Measurements from ENCODE around the gene PTPRM. TPM values are rescaled to one million over a fixed set of nuclear protein-coding genes. Genes with fewer than 3 reads are reported as not detected.

Gene PTPRM
- total RNA-seq, 1 experiment from 2014 or later = 14.5 TPM

DNA sequence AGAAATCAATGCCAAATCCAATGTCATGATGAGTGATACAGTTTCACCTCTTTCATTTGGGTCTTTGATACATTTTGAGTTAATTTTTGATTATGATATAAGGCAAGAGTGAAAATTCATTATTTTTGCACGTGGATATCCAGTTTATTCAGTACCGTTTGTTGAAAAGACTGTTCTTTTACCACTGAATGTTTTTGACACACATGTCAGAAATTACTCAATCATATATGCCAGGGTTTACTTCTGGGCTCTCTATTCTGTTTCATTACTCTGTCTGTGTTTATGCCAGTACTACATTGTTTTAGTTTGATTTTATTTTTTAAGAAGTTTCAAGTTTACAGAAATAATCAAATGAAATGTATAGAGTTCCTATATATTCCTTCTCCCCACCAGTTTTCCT is 154.4 kb downstream of the PTPRM start:
- ChIA-PET RAD21 (ENCODE audit: low non-redundant PET in 1 of 2, low total read pairs in 2 of 2, uncharacterized antibody in 2 of 2, unreplicated experiment in 2 of 2) (no interaction called here), POLR2A (no interaction called here), CTCF (no interaction called here)
- Histone ChIP-seq H3K27me3 (ENCODE audit: insufficient read depth, low read length) (peaks cover 15% of the 10 kb centered on the region), H3K4me2 (ENCODE audit: low read length) (no peak overlapping the region), H3K79me2 (ENCODE audit: insufficient read depth, low read length) (no peaks in the 10 kb centered on the region), H4K20me1 (ENCODE audit: insufficient read depth) (no peaks in the 10 kb centered on the region), H3K4me3 (replicated peaks in 1 of 2; ENCODE audit: low read depth in 1 of 2, low read length in 2 of 2) (no peak overlapping the region), H3K4me1 (ENCODE audit: control insufficient read depth in 1 of 2, insufficient read depth in 2 of 2, low read length in 2 of 2) (no peaks in the 10 kb centered on the region), H2AFZ (ENCODE audit: low read depth, low read length, poor library complexity, severe bottlenecking) (no peak overlapping the region), H3K9me3 (ENCODE audit: control insufficient read depth in 1 of 2, insufficient read depth in 1 of 2, low read depth in 1 of 2, low read length in 2 of 2) (no peaks in the 10 kb centered on the region), H3K27ac (ENCODE audit: low read depth, low read length) (no peak overlapping the region), H3K36me3 (ENCODE audit: control insufficient read depth in 1 of 2, insufficient read depth in 2 of 2, low read length in 2 of 2) (no peaks in the 10 kb centered on the region), H3K9ac (ENCODE audit: low read length) (no peak overlapping the region), H3K9me2 (ENCODE audit: insufficient read depth) (no peaks in the 10 kb centered on the region)
- DNase-seq (ENCODE audit: low read depth, low spot score) = no peak
- no TSS peak for BruUV-seq (replicated peaks)
- intact Hi-C loops (cut with micrococcal nuclease) = no loop called here
- TF ChIP-seq, protein P1, sequence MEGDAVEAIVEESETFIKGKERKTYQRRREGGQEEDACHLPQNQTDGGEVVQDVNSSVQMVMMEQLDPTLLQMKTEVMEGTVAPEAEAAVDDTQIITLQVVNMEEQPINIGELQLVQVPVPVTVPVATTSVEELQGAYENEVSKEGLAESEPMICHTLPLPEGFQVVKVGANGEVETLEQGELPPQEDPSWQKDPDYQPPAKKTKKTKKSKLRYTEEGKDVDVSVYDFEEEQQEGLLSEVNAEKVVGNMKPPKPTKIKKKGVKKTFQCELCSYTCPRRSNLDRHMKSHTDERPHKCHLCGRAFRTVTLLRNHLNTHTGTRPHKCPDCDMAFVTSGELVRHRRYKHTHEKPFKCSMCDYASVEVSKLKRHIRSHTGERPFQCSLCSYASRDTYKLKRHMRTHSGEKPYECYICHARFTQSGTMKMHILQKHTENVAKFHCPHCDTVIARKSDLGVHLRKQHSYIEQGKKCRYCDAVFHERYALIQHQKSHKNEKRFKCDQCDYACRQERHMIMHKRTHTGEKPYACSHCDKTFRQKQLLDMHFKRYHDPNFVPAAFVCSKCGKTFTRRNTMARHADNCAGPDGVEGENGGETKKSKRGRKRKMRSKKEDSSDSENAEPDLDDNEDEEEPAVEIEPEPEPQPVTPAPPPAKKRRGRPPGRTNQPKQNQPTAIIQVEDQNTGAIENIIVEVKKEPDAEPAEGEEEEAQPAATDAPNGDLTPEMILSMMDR (IDR thresholded peaks at IDR 0.05 in 2 of 3, conservative IDR thresholded peaks at IDR 0.05 in 1 of 3; ENCODE audit: borderline replicate concordance in 1 of 3, insufficient read depth in 1 of 3, low read depth in 2 of 3, low read length in 2 of 3) = no peak
- no peak for TF ChIP-seq EZH2 (IDR thresholded peaks at IDR 0.05)
- no peak for TF ChIP-seq SIN3A (IDR thresholded peaks at IDR 0.05; ENCODE audit: low read depth)
- no peak for TF ChIP-seq EZH2phosphoT487 (IDR thresholded peaks at IDR 0.05; ENCODE audit: borderline replicate concordance)
- TF ChIP-seq, protein P2, sequence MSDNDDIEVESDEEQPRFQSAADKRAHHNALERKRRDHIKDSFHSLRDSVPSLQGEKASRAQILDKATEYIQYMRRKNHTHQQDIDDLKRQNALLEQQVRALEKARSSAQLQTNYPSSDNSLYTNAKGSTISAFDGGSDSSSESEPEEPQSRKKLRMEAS (IDR thresholded peaks at IDR 0.05) = no peak
- TF ChIP-seq ZFX (IDR thresholded peaks at IDR 0.05) = no peak
- no peak for TF ChIP-seq SP1 (IDR thresholded peaks at IDR 0.05; ENCODE audit: low read depth)
- no peak for TF ChIP-seq POLR2A (IDR thresholded peaks at IDR 0.05; ENCODE audit: borderline replicate concordance, extremely low read depth, insufficient read depth, insufficient read length)
- no peak for TF ChIP-seq ZNF274 (IDR thresholded peaks at IDR 0.05; ENCODE audit: low read depth, low read length)
- no peak for ATAC-seq

DNA sequence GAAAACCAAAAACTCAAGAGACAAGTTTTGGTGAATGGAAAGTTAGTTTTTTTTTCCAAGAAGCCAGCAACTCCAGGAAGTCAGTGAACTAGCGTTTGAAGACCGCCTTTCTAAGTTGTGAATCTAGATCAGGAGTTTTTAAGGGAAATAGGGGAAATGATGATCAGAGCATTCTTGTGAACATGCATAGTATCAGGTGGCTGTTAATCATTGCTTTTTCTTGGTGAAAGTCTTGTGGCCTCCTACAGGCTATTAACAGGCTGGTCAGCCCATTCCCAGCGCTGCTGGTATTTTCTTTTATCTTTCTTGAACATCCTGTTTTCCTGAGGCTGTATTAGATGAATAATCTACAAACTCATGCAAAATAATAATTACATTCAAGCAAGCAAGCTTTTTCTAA is 155.8 kb downstream of the PTPRM start:
- RAD21 ChIA-PET (ENCODE audit: low non-redundant PET in 1 of 2, low total read pairs in 2 of 2, uncharacterized antibody in 2 of 2, unreplicated experiment in 2 of 2) = no interaction called here
- H4K20me1 ChIP-seq (ENCODE audit: insufficient read depth) = no peaks in the 10 kb centered on the region
- H3K4me2 ChIP-seq (ENCODE audit: low read length) = no peak overlapping the region
- DNase-seq (ENCODE audit: low read depth, low spot score) (no peak), ATAC-seq (no peak)
- no peaks in the 10 kb centered on the region for H3K36me3 ChIP-seq (ENCODE audit: control insufficient read depth in 1 of 2, insufficient read depth in 2 of 2, low read length in 2 of 2)
- no peaks in the 10 kb centered on the region for H3K79me2 ChIP-seq (ENCODE audit: insufficient read depth, low read length)
- H2AFZ ChIP-seq (ENCODE audit: low read depth, low read length, poor library complexity, severe bottlenecking) = no peak overlapping the region
- peaks cover 8% of the 10 kb centered on the region for H3K27me3 ChIP-seq (ENCODE audit: insufficient read depth, low read length)
- no peaks in the 10 kb centered on the region for H3K9me3 ChIP-seq (ENCODE audit: control insufficient read depth in 1 of 2, insufficient read depth in 1 of 2, low read depth in 1 of 2, low read length in 2 of 2)
- BruUV-seq (replicated peaks) = no TSS peak
- no peak overlapping the region for H3K4me3 ChIP-seq (replicated peaks in 1 of 2; ENCODE audit: low read depth in 1 of 2, low read length in 2 of 2)
- CTCF ChIA-PET = no interaction called here
- intact Hi-C loops (cut with micrococcal nuclease) = no loop called here
- H3K9me2 ChIP-seq (ENCODE audit: insufficient read depth) = no peaks in the 10 kb centered on the region
- no peaks in the 10 kb centered on the region for H3K4me1 ChIP-seq (ENCODE audit: control insufficient read depth in 1 of 2, insufficient read depth in 2 of 2, low read length in 2 of 2)
- H3K27ac ChIP-seq (ENCODE audit: low read depth, low read length) = no peak overlapping the region
- POLR2A ChIA-PET = no interaction called here
- H3K9ac ChIP-seq (ENCODE audit: low read length) = no peak overlapping the region
- TF ChIP-seq, protein P3, sequence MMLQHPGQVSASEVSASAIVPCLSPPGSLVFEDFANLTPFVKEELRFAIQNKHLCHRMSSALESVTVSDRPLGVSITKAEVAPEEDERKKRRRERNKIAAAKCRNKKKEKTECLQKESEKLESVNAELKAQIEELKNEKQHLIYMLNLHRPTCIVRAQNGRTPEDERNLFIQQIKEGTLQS (IDR thresholded peaks at IDR 0.05) = no peak
- TF ChIP-seq POLR2AphosphoS5 (IDR thresholded peaks at IDR 0.05; ENCODE audit: low read depth, low read length) = no peak
- no peak for TF ChIP-seq YY1 (IDR thresholded peaks at IDR 0.05; ENCODE audit: extremely low read depth, insufficient replicate concordance, low read depth, low read length)
- TF ChIP-seq CBX3 (IDR thresholded peaks at IDR 0.05; ENCODE audit: low read depth) = no peak
- TF ChIP-seq ZFX (IDR thresholded peaks at IDR 0.05) = no peak
- no peak for TF ChIP-seq SIN3A (IDR thresholded peaks at IDR 0.05; ENCODE audit: low read depth)
- no peak for TF ChIP-seq ELF1 (IDR thresholded peaks at IDR 0.05; ENCODE audit: borderline replicate concordance, low read depth)
- no peak for TF ChIP-seq FOSL1 (IDR thresholded peaks at IDR 0.05; ENCODE audit: low read depth)
- TF ChIP-seq ZNF274 (IDR thresholded peaks at IDR 0.05; ENCODE audit: low read depth, low read length) = no peak
- no peak for TF ChIP-seq SP1 (IDR thresholded peaks at IDR 0.05; ENCODE audit: low read depth)
- TF ChIP-seq, protein P4, sequence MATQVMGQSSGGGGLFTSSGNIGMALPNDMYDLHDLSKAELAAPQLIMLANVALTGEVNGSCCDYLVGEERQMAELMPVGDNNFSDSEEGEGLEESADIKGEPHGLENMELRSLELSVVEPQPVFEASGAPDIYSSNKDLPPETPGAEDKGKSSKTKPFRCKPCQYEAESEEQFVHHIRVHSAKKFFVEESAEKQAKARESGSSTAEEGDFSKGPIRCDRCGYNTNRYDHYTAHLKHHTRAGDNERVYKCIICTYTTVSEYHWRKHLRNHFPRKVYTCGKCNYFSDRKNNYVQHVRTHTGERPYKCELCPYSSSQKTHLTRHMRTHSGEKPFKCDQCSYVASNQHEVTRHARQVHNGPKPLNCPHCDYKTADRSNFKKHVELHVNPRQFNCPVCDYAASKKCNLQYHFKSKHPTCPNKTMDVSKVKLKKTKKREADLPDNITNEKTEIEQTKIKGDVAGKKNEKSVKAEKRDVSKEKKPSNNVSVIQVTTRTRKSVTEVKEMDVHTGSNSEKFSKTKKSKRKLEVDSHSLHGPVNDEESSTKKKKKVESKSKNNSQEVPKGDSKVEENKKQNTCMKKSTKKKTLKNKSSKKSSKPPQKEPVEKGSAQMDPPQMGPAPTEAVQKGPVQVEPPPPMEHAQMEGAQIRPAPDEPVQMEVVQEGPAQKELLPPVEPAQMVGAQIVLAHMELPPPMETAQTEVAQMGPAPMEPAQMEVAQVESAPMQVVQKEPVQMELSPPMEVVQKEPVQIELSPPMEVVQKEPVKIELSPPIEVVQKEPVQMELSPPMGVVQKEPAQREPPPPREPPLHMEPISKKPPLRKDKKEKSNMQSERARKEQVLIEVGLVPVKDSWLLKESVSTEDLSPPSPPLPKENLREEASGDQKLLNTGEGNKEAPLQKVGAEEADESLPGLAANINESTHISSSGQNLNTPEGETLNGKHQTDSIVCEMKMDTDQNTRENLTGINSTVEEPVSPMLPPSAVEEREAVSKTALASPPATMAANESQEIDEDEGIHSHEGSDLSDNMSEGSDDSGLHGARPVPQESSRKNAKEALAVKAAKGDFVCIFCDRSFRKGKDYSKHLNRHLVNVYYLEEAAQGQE (IDR thresholded peaks at IDR 0.05; ENCODE audit: low read depth) = no peak
- no peak for TF ChIP-seq EZH2phosphoT487 (IDR thresholded peaks at IDR 0.05; ENCODE audit: borderline replicate concordance)
- TF ChIP-seq CEBPB (IDR thresholded peaks at IDR 0.05; ENCODE audit: low read depth) = no peak

Data from HCT116 (cell line).